GM06990 (cell line): ENCODE results near the gene TNFAIP8.

ENCODE experiments used
- DNase-seq: peaks from one replicate; pipeline ENCODE4 v3.0.0-alpha.2; 2011; ENCODE audit not compliant: insufficient read length; ENCODE audit errors: extremely low read depth
- H3K27me3 ChIP-seq: replicated peaks from 2 replicates; pipeline ENCODE4 v1.6.0; 2011; ENCODE audit warnings: low read length; ENCODE audit not compliant: control insufficient read depth, insufficient read depth
- H3K36me3 ChIP-seq: 2 replicates; pipeline ENCODE4 v1.5.1; 2011; ENCODE audit warnings: low read length; ENCODE audit not compliant: control insufficient read depth, insufficient read depth
- H3K4me3 ChIP-seq: replicated peaks from 2 replicates; pipeline ENCODE4 v1.5.1; 2011; ENCODE audit warnings: low read depth, mild to moderate bottlenecking, control low read depth, low read length
- CTCF ChIP-seq: IDR thresholded peaks from 2 replicates; pipeline ENCODE4 v1.5.1; 2011; ENCODE audit warnings: low read length, control low read depth, mild to moderate bottlenecking, inconsistent platforms; ENCODE audit not compliant: insufficient read depth, poor library complexity, severe bottlenecking

TNFAIP8 gene

GRCh38 chr5:119330367-119331183 lies 25.2 kb upstream of the TNFAIP8 start:
- no peak for TF ChIP-seq CTCF
- Histone ChIP-seq H3K27me3 (no peaks in the 10 kb centered on the region), H3K36me3 (no peaks in the 10 kb centered on the region), H3K4me3 (no peak overlapping the region)
- DNase-seq = no peak

GRCh38 chr5:119331566-119332095 lies 24.2 kb upstream of the TNFAIP8 start:
- TF ChIP-seq CTCF = no peak

GRCh38 chr5:119332208-119332607 lies 23.6 kb upstream of the TNFAIP8 start:
- H3K36me3 ChIP-seq = no peaks in the 10 kb centered on the region
- DNase-seq = no peak
- no peaks in the 10 kb centered on the region for H3K27me3 ChIP-seq
- no peak overlapping the region for H3K4me3 ChIP-seq
- peak; percentile 12 for TF ChIP-seq CTCF

More at GRCh38 chr5:119331566-119332095, 24.2 kb upstream of the TNFAIP8 start:
- no peaks in the 10 kb centered on the region for H3K27me3 ChIP-seq
- H3K36me3 ChIP-seq = no peaks in the 10 kb centered on the region
- no peak overlapping the region for H3K4me3 ChIP-seq
- DNase-seq = no peak

- H3K27me3 ChIP-seq = no peaks in the 10 kb centered on the region
- TF ChIP-seq CTCF = no peak
- peak overlapping the region; percentile 80 for H3K4me3 ChIP-seq
- DNase-seq = no peak
- H3K36me3 ChIP-seq = peaks cover 4% of the 10 kb centered on the region
These were observed 22.8 kb upstream of the TNFAIP8 start for GRCh38 chr5:119332978-119333401.

GRCh38 chr5:119333421-119333851 lies 22.4 kb upstream of the TNFAIP8 start:
- peaks cover 4% of the 10 kb centered on the region for H3K36me3 ChIP-seq
- no peak for DNase-seq
- peak overlapping the region; percentile 80 for H3K4me3 ChIP-seq
- TF ChIP-seq CTCF = no peak
- no peaks in the 10 kb centered on the region for H3K27me3 ChIP-seq
